K562 (cell line): ENCODE measurements around the gene PLS1. TPM values are rescaled to one million over a fixed set of nuclear protein-coding genes. Genes with fewer than 3 reads are reported as not detected.

Experiments
- BMI1 ChIP-seq: fragments of 150-350 bp; IDR thresholded peaks from 2 replicates; pipeline ENCODE4 v1.6.1; 2014; ENCODE audit warnings: low read length
- CBFA2T2 ChIP-seq: fragments of 450-650 bp; conservative IDR thresholded peaks from 2 replicates; pipeline ENCODE4 v1.6.1; 2017; ENCODE audit warnings: mild to moderate bottlenecking
- CEBPB ChIP-seq: fragments of 450-650 bp; IDR thresholded peaks from 2 replicates; pipeline ENCODE4 v1.6.1; 2016; ENCODE audit warnings: missing genetic modification characterization, missing compliant biosample characterization
- CSDE1 ChIP-seq, 2 experiments: fragments of 450-650 bp; IDR thresholded peaks; 2 replicates each; pipeline ENCODE4 v1.6.1; 2016; ENCODE audit warnings: mild to moderate bottlenecking in 1 of 2
- ETV6 ChIP-seq, 3 experiments: fragments of 150-350 bp in 1 of 3; sonication (generic) in 1 of 3; formaldehyde crosslinking in 1 of 3; IDR thresholded peaks; 2 replicates each; pipeline versions ENCODE4 v1.6.1 to v1.8.0; 2014 to 2022; ENCODE audit warnings: borderline replicate concordance in 2 of 3, low read depth in 2 of 3, antibody characterized with exemption in 1 of 3, low read length in 1 of 3, mild to moderate bottlenecking in 1 of 3, missing genetic modification reagents in 1 of 3
- GABPB1 ChIP-seq: sonication (generic); formaldehyde crosslinking; IDR thresholded peaks from 2 replicates; pipeline ENCODE4 v1.8.0; 2022; ENCODE audit warnings: mild to moderate bottlenecking, missing genetic modification reagents
- JUNB ChIP-seq: fragments of 450-650 bp; formaldehyde crosslinking; conservative IDR thresholded peaks from 2 replicates; pipeline ENCODE4 v1.4.0; 2020; ENCODE audit warnings: mild to moderate bottlenecking
- MEIS2 ChIP-seq: fragments of 450-650 bp; IDR thresholded peaks from 2 replicates; pipeline ENCODE4 v1.6.1; 2014; ENCODE audit warnings: mild to moderate bottlenecking; ENCODE audit not compliant: partially characterized antibody
- SIN3B ChIP-seq: fragments of 450-650 bp; IDR thresholded peaks from 2 replicates; pipeline ENCODE4 v1.6.1; 2017; ENCODE audit warnings: low read depth, mild to moderate bottlenecking, moderate library complexity
- SMAD1 ChIP-seq: fragments of 150-350 bp; IDR thresholded peaks from 2 replicates; pipeline ENCODE4 v1.6.1; 2014; ENCODE audit warnings: low read length, low read depth; ENCODE audit not compliant: partially characterized antibody
- SMARCC2 ChIP-seq: fragments of 450-650 bp; IDR thresholded peaks from 2 replicates; pipeline ENCODE4 v1.6.1; 2017; ENCODE audit warnings: antibody characterized with exemption, moderate library complexity, mild to moderate bottlenecking, low read depth
- THRAP3 ChIP-seq: fragments of 450-650 bp; IDR thresholded peaks from 2 replicates; pipeline ENCODE4 v1.6.1; 2016; ENCODE audit warnings: mild to moderate bottlenecking, inconsistent platforms, borderline replicate concordance
- YBX1 ChIP-seq: fragments of 450-650 bp; IDR thresholded peaks from 2 replicates; pipeline ENCODE4 v1.7.1; 2016; ENCODE audit warnings: mild to moderate bottlenecking
- polyA plus RNA-seq, 8 experiments: library from polyadenylated mRNA; depleted of rRNA in 4 of 8; stranded (reverse) in 5 of 8; unstranded in 3 of 8; fragments of >200 nt; fragmentation: Nextera tagmentation in 2 of 8; fragmentation: Illumina TruSeq in 1 of 8; extraction: Ambion mirVana in 2 of 8; extraction: Trizol in 1 of 8; gene quantifications; 2 replicates each; pipeline versions ENCODE4 v1.2.1 to v1.2.3, GENCODE V29; 2011 to 2014; ENCODE audit warnings: inconsistent platforms in 1 of 8, missing spikeins in 1 of 8
- total RNA-seq, 7 experiments: library from RNA; depleted of rRNA in 6 of 7; stranded (reverse); fragments of >200 nt in 6 of 7; fragmentation: Illumina TruSeq in 2 of 7; extraction: Trizol in 2 of 7; gene quantifications; 2 replicates each; pipeline versions ENCODE4 v1.2.1 to v1.2.3, GENCODE V29; 2011 to 2021; ENCODE audit warnings: low replicate concordance in 1 of 7
- TF ChIP-seq, protein P1 (sequence below): fragments of 450-650 bp; IDR thresholded peaks from 2 replicates; pipeline ENCODE4 v1.6.1; 2016; ENCODE audit warnings: low read depth
- TF ChIP-seq, protein P2 (sequence below): fragments of 450-650 bp; IDR thresholded peaks from 2 replicates; pipeline ENCODE4 v1.6.1; 2016
- TF ChIP-seq, protein P3 (sequence below): IDR thresholded peaks from 2 replicates; pipeline ENCODE4 v1.6.1; 2011; ENCODE audit not compliant: insufficient read length; ENCODE audit errors: extremely low read depth
- TF ChIP-seq, protein P4 (sequence below): fragments of 250-450 bp; sonication (Bioruptor Pico); IDR thresholded peaks from 2 replicates; pipeline ENCODE4 v1.5.1; 2021; ENCODE audit warnings: mild to moderate bottlenecking

The PLS1 gene
- total and polyA plus RNA-seq, 9 of the 15 experiments (the other 6 are each of a cell fraction or from before 2014, with no cell fraction given): 6.1 to 21.3 (median 13.0) TPM

DNA sequence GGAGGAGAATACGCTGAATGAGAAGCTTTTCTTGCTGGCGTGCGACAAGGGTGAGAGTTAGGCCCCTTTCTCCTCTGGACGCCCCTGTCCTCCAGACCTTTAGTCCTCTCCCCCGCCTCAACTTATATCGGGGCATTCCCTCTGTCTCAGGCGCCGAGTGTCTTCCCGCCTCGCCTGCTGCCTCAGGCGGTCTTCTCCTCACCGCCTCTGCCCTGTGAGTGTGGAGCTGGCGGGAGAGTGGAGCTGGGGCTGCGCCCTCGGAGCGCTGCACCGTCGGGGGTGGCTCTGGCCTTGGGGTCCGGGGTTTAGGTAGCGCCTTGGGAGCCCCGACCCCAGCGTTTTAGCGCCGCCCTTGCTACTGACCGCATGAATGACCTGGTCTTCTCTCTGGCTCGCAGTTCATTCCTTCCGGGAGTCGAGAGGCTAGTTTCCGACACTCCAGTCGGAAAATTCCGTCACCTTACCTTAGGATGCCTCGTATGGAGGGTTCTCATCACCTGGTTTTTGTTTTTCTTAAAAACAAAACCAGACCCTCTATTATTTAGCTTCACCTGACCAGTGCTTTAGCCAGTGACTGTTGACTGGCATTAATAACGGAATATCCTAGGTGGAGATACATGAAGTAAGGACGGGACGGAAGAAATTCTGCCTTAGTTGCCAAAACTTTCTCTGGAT, 128.6 kb downstream of the PLS1 start (continued):
- TF ChIP-seq, protein P1, sequence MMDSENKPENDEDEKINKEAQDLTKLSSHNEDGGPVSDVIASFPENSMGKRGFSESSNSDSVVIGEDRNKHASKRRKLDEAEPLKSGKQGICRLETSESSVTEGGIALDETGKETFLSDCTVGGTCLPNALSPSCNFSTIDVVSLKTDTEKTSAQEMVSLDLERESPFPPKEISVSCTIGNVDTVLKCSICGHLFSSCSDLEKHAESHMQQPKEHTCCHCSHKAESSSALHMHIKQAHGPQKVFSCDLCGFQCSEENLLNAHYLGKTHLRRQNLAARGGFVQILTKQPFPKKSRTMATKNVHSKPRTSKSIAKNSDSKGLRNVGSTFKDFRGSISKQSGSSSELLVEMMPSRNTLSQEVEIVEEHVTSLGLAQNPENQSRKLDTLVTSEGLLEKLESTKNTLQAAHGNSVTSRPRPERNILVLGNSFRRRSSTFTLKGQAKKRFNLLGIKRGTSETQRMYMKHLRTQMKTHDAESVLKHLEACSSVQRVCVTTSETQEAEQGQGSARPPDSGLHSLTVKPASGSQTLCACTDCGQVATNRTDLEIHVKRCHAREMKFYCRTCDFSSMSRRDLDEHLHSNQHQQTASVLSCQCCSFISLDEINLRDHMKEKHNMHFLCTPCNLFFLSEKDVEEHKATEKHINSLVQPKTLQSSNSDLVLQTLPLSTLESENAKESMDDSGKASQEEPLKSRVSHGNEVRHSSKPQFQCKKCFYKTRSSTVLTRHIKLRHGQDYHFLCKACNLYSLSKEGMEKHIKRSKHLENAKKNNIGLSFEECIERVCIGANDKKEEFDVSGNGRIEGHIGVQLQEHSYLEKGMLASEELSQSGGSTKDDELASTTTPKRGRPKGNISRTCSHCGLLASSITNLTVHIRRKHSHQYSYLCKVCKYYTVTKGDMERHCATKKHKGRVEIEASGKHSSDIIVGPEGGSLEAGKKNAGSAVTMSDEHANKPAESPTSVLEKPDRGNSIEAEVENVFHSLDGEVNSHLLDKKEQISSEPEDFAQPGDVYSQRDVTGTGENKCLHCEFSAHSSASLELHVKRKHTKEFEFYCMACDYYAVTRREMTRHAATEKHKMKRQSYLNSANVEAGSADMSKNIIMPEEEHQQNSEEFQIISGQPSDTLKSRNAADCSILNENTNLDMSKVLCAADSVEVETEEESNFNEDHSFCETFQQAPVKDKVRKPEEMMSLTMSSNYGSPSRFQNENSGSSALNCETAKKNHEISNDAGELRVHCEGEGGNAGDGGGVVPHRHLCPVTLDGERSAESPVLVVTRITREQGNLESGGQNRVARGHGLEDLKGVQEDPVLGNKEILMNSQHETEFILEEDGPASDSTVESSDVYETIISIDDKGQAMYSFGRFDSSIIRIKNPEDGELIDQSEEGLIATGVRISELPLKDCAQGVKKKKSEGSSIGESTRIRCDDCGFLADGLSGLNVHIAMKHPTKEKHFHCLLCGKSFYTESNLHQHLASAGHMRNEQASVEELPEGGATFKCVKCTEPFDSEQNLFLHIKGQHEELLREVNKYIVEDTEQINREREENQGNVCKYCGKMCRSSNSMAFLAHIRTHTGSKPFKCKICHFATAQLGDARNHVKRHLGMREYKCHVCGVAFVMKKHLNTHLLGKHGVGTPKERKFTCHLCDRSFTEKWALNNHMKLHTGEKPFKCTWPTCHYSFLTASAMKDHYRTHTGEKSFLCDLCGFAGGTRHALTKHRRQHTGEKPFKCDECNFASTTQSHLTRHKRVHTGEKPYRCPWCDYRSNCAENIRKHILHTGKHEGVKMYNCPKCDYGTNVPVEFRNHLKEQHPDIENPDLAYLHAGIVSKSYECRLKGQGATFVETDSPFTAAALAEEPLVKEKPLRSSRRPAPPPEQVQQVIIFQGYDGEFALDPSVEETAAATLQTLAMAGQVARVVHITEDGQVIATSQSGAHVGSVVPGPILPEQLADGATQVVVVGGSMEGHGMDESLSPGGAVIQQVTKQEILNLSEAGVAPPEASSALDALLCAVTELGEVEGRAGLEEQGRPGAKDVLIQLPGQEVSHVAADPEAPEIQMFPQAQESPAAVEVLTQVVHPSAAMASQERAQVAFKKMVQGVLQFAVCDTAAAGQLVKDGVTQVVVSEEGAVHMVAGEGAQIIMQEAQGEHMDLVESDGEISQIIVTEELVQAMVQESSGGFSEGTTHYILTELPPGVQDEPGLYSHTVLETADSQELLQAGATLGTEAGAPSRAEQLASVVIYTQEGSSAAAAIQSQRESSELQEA: no peak
- TF ChIP-seq MEIS2 (no peak), JUNB (CRISPR knock-in tag) (no peak), ETV6 (IDR thresholded peaks at IDR 0.05; ENCODE audit: borderline replicate concordance in 1 of 2, low read depth in 2 of 2, low read length in 1 of 2) (no peak), ETV6 (CRISPR knock-in tag; IDR thresholded peaks at IDR 0.05; ENCODE audit: borderline replicate concordance) (no peak), SMARCC2 (peak; percentile 20; the same call in 1 of the 2 replicates), YBX1 (no peak), BMI1 (no peak), THRAP3 (no peak), SIN3B (no peak), GABPB1 (peak; percentile 59), CEBPB (tag) (no peak), CSDE1 (IDR thresholded peaks at IDR 0.05) (no peak), SMAD1 (no peak), CBFA2T2 (no peak)
- TF ChIP-seq, protein P2, sequence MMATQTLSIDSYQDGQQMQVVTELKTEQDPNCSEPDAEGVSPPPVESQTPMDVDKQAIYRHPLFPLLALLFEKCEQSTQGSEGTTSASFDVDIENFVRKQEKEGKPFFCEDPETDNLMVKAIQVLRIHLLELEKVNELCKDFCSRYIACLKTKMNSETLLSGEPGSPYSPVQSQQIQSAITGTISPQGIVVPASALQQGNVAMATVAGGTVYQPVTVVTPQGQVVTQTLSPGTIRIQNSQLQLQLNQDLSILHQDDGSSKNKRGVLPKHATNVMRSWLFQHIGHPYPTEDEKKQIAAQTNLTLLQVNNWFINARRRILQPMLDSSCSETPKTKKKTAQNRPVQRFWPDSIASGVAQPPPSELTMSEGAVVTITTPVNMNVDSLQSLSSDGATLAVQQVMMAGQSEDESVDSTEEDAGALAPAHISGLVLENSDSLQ: no peak
- TF ChIP-seq, protein P3, sequence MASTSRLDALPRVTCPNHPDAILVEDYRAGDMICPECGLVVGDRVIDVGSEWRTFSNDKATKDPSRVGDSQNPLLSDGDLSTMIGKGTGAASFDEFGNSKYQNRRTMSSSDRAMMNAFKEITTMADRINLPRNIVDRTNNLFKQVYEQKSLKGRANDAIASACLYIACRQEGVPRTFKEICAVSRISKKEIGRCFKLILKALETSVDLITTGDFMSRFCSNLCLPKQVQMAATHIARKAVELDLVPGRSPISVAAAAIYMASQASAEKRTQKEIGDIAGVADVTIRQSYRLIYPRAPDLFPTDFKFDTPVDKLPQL: no peak
- TF ChIP-seq, protein P4, sequence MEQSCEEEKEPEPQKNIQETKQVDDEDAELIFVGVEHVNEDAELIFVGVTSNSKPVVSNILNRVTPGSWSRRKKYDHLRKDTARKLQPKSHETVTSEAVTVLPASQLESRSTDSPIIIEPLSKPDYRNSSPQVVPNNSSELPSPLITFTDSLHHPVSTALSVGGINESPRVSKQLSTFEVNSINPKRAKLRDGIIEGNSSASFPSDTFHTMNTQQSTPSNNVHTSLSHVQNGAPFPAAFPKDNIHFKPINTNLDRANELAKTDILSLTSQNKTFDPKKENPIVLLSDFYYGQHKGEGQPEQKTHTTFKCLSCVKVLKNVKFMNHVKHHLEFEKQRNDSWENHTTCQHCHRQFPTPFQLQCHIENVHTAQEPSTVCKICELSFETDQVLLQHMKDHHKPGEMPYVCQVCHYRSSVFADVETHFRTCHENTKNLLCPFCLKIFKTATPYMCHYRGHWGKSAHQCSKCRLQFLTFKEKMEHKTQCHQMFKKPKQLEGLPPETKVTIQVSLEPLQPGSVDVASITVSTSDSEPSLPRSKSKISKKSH: no peak
